ENCODE measurements around the gene MBD5.

The MBD5 gene

DNA sequence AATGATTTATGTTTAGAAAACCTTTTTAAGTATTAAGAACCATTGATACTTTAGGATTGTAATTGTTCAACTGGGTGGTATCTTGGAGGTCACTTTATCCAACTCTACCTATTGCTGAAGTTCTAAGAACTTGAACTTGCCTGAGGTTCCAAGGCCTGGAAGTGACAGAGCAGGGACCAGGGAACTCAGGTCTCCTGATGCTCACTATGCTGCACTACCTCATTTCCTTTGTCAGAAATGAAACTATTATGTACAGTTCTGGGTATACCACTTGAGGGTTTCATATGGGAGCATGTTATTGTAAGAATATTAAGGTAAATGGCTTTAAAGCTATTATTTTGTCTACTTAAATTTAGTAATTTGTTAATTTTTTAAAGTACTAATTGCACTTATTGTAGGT, 3.0 kb downstream of the MBD5 start:
- DNase-seq (ENCODE audit: low spot score) = peak; percentile 25

DNA sequence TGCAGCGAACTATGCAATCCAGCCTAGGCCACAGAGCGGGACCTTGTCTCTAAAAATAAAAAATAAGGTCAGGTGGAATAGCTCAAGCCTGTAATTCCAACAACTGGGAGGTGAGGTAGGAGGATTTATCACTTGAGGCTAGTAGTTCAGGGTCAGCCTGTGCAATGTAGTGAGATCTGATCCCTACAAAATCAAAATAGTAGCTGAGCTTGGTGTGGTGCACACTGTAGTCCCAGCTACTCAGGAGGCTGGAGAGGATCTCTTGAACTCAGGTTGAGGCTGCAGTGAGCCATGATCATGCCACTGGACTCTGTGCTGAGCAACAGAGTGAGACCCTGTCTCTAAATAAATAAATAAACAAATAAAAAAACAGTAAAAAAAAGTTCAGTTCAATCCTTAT, 5.7 kb downstream of the MBD5 start:
- DNase-seq (ENCODE audit: low spot score) = no peak

DNA sequence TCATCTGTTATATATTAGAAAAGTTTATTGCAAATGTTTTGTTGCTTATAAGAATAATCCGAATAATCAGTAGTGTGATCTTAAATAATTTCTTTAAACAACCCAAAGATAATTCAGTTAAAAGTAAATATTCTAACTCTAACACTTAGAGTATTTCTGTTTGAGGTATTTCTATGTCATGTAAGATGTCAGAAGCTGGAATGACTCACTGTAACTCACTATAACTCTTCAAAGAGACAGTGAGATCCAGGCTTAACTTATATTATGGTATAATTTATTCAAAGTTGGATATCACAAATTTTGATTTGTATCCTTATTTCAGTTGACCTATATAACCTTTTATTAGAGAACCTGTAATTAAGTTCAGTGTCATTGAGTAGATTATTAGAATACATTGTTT, 6.9 kb downstream of the MBD5 start:
- no peak for DNase-seq (ENCODE audit: low spot score)

DNA sequence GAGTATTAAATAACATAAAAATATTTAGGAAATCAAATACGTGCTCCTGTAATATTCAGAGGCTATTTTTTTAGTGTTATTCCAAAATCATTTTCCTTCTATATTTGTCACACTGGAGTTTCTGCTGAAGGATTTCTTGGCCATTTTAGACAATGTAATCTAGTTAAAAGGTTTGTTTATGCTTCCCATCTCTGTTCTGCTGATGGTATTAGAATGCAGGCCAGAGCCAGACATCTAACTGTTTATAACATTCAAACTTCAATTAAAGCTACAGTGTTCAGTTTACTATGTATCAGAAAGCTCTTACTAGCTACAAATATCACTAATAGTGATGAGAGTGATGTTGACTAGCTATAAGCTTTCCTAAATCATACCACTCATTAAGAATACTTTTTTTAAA, 7.9 kb downstream of the MBD5 start:
- no peak for DNase-seq (ENCODE audit: low spot score)

DNA sequence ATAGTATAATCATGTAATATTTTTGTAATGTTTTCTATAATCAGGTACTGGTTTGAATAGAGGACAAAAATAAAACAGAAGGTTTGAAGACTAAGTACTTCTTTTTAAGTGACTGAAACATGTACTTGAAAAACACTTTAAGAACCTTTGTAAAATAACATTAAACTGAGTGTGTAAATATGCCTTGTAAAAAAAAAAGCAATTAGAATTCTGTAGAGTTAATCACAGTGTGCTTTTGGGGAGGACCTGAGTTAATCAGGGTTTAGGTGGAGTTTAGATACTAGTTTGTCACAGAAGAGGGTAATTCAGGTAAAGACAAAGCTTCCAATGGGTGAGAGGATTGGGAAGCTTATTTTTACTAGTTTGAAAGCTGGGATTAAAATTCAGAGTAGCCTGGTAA, 10.3 kb downstream of the MBD5 start:
- DNase-seq (ENCODE audit: low spot score) = no peak

DNA sequence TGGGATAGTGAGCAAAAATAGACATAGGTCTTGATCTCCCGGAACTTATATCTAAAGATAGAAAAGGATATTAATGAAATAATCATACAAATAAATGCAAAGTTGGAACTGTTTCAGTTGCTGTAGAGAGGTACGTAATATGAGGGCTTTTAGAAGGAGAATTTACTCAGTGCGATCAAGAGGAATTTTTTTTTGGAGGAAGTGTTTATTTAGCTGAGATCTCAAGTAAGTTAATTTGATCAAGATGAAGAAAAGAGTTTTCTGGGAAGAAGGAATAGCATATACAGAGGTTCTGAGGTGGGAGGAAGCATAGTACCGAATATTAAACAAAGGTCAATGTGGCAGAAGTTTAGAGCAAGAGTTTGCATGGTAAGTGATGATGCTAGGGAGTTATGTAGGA, 11.3 kb downstream of the MBD5 start:
- DNase-seq (ENCODE audit: low spot score) = no peak

DNA sequence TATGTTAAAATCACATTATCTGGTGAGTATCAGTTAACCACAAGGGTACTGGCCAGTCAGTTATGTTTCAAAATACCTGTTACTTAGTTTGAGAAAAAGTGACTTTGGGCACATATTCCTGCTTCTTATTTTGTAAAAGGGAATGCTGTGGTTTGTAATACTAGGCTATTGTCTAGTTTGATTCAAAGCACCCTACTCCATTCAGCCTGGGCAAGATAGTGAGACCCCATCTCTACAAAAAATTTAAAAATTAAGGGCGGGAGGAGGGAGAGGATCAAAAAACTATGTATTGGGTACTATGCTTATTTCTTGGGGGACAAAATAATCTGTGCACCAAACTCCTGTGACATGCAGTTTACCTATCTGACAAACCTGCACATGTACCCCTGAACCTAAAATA, 18.9 kb downstream of the MBD5 start:
- DNase-seq (ENCODE audit: low spot score) = no peak

DNA sequence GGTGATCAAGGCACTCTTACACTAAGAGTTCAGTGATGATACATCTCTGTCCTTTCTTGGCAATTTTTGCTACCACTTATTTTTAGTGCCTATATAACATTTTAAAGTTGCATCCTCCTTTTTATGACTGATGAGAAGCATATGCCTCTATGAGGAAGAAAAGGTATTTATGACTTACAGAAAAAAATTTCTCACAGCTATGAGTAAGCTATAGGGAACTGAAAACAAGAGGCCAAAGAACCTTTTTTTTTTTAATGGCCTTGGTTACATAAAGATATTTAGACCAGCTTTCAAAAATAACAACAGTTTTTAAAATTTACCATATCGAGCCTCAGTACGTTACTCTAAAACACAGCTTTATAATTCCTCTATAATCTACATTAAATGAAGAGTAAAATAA, 21.3 kb downstream of the MBD5 start:
- DNase-seq (ENCODE audit: low spot score) = no peak

DNA sequence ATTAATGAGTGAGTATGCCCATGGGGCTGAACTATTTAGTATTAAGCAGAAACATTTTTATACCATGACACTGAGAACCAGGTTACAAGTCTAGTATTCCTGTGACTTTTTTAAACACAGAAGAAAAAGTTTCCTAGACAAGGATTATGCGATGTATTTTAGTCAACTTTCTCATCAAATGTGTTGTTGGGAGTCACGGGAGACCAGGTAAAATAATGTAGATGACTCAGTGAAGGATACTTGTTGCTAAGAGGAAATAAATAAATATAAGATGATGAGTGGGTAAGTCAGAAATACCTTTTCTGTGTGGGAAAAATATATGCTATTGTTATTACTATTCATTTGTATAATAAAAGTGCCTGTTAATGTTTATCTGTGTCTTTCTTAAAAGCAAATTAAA, 23.4 kb downstream of the MBD5 start:
- no peak for DNase-seq (ENCODE audit: low spot score)

DNA sequence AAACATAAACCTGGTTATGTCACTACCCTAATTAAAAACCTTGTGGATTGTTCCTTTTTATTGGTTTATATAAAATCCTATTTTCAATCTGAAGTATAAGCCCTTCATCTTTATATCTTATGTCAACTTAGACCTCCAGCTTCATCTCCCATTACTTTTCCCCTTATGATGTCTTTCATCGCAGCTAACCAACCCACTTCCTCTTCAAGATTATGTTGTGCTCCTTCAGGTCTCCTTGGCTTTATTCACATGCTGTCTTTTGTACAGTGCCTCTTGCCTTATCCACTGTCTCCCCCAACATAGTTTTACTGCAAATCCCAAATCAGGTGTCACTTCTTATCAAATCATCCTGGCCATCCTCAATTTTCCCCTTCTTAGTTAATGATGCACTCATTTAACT, 25.9 kb downstream of the MBD5 start:
- DNase-seq (ENCODE audit: low spot score) = no peak

DNA sequence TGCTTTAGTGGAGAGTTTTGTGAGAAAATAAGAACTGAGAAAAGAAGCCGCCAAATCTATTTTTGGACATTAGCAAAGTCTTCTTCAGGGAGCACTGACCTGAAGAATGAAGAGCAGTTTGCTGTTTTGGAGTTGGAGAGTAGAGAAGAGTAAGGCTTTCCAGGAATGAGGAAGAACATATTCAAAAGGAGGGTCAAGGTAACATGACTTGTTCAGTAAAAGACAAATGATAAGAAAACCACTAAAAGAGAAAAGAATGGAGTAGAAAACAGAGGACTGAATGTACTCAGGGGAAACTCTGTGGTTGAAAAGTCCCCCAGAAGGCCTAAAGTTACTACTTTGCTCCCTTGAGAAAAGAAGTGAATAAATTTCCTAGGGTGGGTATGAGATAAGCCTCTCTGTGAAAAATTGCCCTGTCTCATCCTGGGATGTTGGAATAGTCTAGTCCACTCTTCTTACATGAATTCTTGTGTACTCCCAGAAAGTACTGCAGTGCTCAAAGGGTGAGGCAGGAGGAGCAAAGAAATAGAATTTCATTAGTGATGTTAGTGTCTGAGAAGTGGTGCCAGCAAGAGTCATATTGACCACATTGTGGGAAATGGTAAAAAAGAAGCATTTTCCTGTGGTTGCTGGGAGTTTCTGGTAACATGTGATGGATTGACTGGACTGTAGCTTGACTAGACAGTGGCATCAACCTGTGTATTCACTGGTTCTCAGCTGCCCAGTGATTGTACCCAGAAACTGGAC, 27.8 kb downstream of the MBD5 start:
- peak; percentile 5 for DNase-seq (ENCODE audit: low spot score)

DNA sequence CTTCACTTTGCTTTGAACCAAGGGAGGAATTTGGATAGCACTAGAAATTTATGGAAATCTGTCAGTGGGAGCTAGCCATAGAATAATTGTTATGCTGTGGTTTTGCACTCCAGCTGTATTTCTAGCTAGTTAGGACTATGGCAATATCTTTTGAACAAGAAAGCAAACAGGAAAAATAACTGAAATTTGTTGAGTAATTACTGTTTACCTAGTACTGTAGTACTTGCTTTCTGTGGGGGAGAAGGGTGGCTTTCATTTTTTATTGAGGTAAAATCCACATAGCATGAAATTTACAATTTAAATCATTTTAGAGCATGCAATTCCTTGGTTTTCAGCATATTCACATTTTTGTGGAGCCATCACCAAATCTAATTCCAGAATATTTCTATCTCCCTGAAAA, 28.4 kb downstream of the MBD5 start:
- no peak for DNase-seq (ENCODE audit: low spot score)

DNA sequence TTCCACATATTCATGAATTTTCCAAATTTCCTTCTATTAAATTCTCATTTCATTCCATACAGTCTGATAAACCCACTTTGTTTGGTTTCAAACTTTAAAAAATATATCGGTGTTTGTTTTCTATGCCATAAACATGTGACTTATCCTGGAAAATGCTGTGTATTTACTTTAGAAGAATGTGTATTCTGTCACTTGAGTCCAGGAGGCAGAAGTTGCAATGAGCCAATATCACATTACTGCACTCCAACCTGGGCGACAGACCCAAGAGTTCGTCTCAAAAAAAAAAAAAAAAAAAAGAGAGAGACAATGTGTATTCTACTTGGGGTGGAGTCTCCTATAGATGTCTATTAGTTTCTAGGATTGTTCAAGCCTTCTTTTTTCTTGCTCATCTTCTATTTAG, 31.8 kb downstream of the MBD5 start:
- no peak for DNase-seq (ENCODE audit: low spot score)

DNA sequence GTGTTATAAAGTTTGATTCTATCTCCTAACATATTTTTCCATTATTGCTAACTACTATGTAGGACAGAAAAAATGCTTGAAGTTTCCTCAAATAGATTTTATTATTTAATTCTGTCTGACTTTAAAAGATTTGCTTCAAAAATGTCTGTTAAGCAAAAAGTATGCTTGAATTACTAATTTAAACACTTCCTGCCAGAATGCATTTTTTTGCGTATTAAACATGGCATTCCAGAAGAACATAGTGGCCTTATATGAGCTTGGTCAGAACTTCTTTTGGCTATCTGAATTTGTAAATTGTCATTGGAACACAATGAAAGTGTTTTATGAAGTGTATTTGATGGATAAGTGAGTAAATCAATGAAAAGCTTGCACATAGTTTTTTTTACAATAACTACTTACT, 37.8 kb downstream of the MBD5 start:
- no peak for DNase-seq (ENCODE audit: low spot score)

DNA sequence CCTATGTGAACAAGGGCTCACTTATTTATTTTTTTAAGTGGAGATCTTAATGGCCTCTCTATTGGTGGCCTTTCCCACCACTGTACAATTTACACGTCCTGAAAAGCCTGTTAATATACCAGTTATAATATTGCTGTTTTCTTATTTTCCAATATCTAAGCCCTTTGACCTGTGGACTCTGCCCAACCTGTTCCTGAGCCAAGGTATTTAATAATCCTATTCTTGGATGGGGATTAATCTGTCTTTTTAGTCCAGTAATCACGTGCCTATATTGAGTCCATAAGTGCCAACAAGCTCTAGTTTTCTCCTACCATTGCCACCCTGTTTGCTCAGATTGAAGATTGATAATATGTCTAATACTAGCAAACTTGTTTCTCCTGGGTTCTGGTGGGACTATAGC, 42.7 kb downstream of the MBD5 start:
- no peak for DNase-seq (ENCODE audit: low spot score)

DNA sequence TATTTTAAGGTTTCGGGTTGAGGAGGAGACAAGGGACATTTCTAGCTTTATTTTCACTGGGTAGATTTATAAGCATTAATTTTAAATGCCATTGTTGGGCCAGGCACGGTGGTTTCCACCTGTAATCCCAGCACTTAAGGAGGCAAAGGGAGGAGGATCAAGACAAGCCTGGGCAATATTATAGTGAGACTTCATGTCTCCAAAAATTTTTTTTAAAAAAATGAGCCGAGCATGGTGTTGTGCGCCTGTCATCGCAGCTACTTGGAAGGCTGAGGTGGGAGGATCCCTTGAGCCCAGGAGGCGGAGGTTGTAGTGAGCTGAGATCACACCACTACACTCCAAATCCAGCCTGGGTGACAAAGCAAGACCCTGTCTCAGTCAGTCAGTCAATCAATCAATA, 45.0 kb downstream of the MBD5 start:
- no peak for DNase-seq (ENCODE audit: low spot score)

DNA sequence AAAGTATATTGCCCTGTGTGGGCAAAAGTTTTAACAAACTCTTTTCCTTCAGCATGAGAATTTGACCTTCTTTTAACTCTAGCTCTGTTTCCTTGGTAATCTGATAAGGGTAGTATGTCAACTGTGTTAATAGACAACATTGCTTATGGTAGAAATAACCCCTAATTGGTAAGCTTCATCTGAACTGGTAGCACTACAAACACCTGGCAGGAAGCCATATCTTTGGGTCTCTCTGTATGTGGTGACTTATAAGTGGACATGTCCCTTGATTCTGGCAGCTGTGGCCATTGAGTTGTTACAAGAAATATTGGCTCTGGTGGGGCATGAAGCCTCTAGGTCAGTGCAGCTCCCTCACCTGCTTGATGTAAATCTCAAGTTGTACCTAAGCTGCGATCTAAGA, 46.9 kb downstream of the MBD5 start:
- no peak for DNase-seq (ENCODE audit: low spot score)

DNA sequence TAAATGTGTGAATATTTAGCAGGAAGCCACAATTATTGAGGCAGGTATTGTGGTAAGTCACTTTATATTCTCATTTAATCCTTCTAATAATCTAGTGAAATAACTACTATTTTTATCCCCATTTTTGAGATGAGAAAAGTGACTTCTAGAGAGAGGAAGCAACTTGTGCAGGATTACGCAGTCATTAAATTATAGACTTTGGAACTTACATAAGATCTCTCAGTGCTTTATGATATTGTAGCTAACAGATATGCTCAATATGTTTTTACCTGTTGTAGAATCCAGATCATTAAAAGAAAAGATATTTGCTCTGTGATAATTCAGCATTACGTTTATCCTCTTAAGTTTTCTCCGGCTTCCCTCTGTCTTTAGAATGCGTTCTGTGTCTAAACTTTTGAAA, 50.5 kb downstream of the MBD5 start:
- DNase-seq (ENCODE audit: low spot score) = no peak

DNA sequence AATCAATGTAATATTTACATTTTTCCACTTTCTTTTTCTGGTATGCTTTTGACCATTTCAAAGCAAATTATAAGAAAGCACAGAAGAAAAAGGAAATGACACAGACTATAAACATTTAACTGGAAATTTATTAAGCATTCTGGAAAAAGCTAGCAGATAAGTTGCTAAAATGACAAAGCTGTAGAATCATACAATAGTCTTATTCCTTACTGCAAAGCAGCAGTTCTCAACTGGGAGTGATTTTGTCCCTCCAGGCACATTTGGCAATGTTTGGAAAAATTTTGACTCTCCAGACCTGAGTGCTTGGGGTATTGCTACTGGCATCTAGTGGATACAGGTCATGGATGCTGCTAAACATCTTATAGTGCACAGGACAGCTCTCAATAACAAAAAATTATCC, 75.1 kb downstream of the MBD5 start:
- DNase-seq (ENCODE audit: low spot score) = no peak

DNA sequence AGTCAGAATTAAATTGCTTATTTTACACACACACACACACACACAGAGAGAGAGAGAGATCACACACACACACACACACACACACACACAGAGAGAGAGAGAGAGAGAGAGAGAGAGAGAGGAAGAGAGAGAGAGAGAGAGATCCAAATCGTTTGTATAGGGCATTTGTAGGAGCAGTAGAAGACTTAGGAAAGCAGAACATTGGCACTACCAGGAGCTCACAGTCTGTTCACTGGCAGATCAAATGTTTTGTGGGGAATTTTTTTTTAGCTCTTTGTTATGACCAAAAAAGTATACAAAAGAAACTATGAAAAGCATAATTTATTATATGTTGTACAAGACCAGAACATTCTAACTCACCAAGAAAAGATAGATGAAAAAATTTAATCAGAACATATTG, 81.8 kb downstream of the MBD5 start:
- DNase-seq (ENCODE audit: low spot score) = no peak

DNA sequence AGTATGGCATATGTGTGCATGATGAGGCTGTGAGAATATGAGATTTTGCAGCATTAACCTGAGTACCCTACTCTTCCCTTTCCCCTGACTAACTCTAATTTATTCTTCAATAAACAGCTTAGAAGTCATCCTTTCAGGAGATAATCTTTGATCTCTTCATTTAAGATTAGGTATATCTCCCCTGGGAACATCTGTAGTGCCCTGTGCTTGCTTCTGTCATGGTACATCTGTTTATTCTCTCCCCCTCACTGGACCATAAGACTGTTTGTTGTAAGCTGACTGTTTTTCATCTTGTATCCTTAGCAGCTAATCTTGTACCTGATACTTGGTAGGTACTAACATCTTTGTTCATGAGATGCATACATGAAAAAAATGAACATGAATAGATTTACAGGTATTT, 83.1 kb downstream of the MBD5 start:
- no peak for DNase-seq (ENCODE audit: low spot score)

DNA sequence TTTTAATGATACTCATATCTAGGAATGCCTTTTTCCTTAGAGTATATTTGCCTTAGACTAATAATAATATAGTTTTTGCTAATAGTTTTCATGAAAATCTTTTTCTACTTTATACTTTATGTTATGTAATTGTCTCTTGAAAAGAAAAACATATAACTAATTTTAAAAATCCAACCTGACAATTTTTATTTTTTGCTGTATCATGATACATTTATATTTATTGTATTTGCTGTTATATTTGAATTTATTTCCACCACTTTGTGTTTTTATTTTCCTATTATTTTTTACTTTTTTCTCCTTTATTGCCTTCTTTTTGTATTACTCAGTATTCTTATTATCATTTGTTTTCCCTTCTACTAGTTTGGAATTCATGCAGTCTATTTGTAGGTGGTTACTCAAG, 85.4 kb downstream of the MBD5 start:
- no peak for DNase-seq (ENCODE audit: low spot score)

DNA sequence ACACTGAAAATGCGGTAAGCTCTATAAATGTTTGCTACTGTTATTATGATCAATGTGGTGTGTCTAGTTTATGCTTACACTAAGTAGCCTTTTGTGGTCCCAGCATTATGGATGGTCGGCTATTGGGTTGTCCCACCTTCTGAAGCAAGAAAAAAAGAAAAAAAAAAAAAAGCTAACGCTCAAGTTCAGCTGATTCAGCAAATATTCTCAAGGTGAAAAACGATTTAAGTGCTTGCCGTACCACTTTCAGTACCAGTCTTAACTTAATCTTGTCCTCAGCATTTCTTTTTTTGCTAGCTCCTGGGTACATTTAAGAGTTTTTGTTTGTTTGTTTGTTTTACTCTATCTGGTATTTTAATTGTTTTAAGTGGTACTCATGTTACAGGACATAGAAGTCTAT, 87.5 kb downstream of the MBD5 start:
- no peak for DNase-seq (ENCODE audit: low spot score)

DNA sequence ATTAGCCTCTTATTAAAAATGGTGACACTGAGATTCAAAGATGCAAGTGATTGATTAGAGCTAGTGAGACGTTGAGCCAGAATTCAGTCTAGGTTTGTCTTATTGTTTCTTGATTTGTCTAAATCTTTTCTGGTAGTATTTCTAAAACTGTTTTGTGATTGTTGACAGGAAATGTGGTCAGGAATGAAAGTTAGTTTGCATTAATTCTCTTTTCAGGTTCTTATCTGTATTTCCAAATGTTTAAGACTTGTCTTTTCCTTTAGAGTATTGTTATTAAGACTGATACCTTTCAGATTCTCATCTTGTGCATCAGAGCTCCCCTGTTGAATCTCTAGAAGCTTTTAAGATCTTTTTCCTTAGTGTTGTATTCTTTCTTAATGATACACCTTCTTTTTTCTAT, 89.3 kb downstream of the MBD5 start:
- DNase-seq (ENCODE audit: low spot score) = no peak

DNA sequence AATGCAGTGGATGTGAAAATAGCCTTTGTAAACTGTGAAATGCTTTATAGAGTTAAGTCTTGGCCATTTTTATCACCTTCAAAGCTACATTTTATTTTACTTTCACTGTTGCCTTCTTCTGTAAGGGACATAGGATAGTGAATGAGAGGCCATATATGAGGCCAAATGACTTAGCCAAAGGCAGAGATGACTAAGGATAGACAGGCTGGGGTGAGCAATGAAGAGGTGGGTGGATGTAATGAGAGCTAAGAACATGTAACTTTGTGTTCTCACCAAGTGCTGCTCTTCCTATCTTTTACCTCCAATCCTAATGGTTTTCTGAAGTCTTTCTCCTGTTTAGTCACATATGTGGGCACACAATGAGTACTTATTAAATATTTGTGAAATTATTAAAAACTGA, 101.9 kb downstream of the MBD5 start:
- no peak for DNase-seq (ENCODE audit: low spot score)

Measured in activated CD4-positive, alpha-beta T cell treated with anti-CD3 and anti-CD28 coated beads, Interleukin-2, Interleukin-4, amounts not matched to agents 100 ng/mL and 50 ng/mL, durations not matched to agents 16 hours and 8 hours (primary cell).